DMS53 treated with DMSO at 0.1 percent for 48 hours (cell line): ENCODE measurements around the gene MEGF11.
"Not testable (repeated sequence)": the region's sequence is repeated elsewhere in the genome, so short reads cannot be mapped to it uniquely, and the experiment has no call there.

ENCODE experiments used
- DNase-seq: peaks from one replicate; lab custom pipeline; 2025; ENCODE audit not compliant: unreplicated experiment; lab: John Stamatoyannopoulos, UW

Gene MEGF11

DNA sequence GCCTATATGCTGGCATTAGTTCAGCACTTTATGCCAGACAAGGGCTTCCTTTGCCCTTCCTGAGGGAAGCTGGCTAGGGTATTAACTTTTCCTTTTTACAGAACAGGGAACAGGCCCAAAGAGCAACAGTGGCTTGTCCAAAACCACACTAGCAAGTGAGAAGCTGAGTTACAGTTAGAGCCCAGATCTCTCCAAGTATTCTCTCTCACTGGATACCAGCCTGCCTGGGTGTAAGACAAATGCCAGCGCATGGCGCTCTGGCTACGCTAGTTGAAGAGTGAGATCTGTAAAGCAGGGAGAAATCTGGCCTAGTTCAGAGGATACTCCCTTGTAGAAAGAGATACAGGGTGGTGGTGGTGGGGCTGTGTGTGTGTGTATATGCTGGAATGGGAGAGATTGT is 345.9 kb downstream of the MEGF11 start:
- DNase-seq = no peak

DNA sequence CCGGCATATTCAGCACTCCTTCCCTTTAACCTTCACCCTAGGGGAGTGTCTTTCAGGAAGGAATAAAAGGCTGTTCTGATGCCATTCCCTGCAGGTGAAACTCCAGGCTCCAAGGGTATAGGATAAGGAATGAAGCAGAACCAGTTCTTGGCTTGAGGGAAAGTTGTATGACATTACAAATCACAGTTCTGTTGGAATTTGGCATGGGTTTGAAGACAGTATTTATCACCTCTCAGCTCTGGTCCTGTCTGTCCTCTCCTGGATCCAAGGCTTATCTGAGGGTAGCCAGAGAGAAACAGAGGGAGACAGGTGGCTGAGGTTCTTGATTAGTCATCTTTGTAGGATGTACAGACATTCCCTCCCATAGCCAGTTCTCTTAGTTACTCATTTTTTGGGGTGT is 347.2 kb downstream of the MEGF11 start:
- no peak for DNase-seq

DNA sequence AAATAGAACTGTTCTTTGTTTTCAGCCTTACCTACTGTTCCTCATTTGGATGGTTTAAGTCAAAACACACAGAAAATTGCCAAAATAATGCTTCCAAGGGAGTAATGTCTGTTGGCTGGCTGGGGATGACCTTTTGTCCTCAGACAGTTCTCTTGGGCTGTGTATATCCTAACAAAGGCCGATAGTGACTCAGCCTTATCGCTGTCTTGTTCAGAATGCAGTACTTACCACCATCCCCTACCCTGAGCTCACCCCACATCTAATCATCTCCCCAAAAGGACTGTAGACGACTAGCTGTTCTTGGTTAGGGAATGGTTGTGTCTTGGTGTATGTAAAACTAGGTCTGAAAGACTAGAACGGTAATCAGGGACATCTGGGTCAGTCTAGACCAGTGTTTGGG is 349.2 kb downstream of the MEGF11 start:
- DNase-seq = no peak

DNA sequence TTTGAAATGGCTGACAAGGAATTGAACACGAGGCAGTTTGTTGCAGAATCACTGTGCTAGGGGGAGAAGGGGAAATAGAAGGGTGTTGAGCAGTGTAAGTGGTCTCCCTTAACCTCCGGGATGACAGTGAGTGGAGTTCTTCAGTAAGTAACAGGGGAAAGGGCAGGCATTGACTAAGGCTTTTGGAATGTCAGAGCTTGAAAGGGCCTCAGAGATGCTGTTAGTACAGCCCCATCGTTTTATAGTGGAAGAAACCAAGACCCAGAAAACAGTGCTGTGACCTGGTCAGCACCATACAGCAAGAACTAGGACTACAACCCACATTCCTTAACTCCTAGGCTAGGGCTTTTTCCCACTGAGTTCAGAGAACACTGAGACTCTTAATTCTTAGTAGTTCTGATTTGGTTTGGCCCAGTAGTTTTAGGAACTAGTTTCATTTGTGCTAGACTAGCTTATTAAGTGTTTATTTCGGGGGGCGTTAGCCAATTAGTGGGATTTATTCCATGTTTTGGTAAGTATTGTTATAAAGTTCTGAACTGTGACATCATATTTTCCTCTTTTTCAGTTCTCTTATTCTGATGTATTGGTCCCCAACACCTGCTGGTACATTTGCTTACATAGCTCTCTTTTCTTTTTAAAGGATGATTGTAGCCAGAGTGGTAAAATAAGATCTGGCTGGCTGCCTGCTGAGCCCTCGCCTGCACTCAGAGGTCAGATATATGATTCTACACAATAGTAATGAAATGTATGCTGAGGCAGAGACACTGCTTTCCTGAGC is 350.1 kb downstream of the MEGF11 start:
- DNase-seq = no peak

DNA sequence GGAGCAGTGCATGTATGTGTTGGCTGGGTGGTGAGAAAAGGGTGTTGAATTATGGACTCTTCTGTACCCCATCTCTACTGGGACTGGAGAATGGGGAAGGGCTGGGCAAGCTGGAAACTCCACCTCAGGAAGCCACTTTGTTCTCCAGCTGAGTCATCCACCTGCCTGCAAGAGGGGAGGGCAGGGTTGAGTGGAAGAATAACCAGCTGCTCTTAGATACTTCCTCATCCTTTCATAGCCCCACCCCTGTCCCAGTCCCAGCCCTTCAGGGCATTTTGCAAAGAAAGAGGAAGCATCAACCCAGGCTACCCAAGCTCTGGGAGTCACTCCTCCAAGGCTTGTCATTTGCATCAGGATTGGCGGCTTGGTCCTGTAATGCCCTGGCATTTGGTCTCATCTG is 351.2 kb downstream of the MEGF11 start:
- DNase-seq = peak; percentile 81

DNA sequence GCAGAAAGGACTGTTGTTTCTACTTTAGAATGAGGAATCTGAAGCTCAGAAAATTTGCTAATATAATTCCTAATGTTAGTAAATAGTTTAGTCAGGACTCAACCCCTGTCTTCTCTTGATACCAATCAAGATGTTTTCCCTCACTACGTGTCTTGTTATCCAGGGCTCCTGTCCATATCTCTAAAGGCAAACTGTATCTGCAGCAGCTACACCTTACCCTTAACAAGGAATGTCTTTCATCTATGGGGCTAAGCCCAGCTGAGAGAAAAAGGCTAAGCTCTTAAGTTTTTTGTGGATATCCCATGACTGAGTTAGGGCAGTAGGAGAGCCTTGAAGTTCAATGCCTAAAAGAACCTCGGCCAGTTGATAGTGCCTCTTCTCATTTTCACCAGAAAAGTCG is 351.7 kb downstream of the MEGF11 start:
- peak; percentile 18 for DNase-seq

DNA sequence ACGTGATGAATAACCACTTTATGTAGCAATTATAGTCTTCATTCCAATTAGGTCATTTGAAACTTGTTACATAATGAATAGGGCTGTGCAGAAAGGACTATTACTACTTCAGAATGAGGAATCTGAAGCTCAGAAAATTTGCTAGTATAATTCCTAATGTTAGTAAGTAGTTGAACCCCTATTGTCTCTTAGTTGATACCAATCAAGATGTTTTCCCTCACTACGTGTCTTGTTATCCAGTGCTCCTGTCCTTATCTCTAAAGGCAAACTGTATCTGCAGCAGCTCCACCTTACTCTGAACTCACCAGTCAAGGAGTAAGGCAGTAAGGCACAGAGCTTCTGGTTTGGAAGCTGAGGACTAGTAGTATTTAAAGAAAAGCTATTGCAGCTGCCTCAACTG is 352.2 kb downstream of the MEGF11 start:
- DNase-seq = no peak

DNA sequence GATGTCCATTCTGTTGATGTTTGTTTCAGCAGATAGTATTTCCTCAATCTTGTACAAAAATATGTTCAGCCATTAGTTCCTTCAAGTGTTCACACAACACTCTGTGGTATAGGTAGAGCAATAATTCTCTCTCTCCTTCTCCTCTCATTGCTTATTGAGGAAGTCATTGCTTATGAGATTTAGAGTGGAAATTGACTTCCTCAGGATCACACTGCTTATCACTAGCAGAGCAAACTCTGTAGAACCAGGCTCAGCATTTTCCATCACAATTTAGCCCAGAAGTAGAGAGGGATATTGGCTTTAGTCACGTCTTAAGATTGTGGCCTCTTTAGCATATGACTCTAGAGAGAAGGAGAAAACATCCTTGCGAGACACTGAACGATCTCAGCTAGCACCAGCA is 353.1 kb downstream of the MEGF11 start:
- no peak for DNase-seq

DNA sequence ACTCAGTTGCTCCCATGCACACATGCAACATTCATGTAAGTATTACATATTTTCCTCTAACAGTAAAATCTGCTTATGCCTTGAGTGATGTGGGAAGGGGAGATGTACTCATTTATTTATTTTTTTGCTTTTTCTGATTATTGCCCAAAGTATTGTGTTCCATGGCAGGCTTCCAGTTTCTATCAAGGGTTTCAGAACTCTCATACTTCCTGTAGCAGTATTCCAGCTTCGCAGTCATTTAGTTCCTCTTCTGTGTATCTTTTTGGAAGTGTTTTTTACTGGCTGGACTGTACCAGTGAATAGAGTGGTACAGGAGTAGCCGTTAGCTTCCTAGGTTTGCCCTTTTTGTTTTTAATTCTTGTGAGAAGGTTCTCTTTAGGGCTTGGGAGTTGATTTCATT is 357.3 kb downstream of the MEGF11 start:
- no peak for DNase-seq

DNA sequence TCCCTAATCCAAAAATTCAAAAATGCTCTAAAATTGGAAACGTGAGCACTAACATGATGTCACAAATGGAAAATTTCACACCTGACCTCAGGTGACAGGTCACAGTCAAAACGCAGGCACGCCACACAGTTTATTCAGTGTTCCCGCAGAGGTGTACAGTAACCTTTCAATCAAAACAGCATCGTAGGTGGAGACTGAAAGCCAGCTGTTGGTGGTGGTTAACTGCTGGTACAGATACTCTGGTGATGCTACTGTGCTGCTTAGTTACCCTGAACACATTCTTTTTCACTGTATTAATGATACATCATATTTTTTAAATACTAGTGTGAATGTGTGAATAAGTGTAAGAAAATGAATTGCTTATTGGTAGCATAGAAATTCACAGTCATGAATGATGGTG is 360.5 kb downstream of the MEGF11 start:
- DNase-seq = no peak

DNA sequence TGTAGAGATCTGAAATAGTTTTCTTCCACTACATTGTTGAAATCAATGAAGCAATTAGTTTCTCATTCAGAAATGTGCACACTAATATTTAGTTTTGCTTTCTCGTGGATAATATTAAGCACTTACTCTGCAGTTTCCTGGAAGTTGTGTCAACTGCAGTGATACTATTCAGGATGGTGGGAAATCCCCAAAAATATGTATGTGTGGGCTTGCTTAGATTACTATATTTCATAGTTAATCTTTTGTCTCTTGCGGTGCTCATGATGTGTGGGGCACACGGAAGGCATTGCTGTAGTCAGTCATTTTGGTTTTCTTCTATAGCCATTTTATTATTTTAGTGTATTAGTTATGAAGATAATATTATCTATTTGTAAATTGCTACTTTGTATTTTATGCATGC is 364.6 kb downstream of the MEGF11 start:
- DNase-seq = no peak

DNA sequence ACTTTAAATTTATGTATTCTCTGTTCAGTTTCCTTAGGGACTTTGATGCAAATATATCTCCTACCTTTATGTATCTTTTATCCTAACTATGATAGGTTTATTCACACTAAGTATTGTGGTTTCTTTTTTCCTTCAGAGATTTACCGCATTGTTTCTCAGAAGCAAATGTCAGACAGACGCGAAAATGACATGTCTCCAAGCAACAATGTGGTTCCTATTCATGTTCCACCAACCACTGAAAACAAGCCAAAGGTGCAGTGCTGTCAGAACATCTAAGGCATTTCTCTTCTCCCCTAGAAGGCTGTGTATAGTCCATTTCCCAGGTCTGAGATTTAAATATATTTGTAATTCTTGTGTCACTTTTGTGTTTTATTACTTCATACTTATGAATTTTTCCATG is 366.0 kb downstream of the MEGF11 start:
- no peak for DNase-seq

DNA sequence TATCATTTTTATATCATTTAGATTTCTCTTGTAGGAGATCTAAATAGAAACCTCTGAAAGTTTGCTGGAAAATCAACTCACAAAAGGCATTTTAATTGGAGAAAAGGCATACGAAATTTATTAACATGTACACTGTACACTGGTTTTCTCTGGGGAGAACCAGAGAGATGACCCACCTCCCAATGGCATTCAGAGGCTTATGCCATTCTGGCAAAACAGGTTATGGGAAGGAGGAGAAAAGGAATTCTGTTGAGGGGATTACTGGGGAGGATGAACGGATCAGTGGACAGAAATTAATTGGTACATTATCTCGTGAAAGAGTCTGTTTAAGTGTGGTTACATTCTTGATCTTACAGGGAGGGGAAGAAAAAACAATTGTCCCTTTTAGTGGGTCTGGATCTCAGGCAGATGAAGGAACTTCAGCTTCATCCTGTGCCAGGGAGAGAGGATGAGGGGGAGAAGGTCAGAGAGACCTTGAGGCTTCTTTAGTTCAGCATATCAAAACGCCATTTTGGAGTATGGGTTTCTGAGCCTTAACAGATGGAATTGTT is 367.8 kb downstream of the MEGF11 start:
- no peak for DNase-seq

DNA sequence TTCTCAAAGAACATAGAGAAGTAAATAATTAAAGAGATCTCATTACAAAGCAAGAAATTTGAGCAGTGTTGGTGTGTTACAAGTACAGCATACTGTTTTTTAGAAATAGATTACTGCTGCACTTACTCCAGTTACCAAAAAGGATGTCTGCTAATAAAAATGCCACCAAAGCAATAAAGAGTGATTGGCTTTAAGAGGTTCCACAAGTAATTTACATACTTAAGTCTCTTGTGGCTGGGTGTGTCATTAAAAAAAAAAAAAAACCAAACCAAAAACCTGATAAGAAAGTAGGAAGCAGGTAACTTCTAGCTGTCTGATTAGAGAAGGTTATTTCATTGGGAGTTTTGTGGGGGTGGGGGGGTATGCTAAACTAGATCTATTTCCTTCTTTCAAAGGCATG is 369.0 kb downstream of the MEGF11 start:
- DNase-seq = no peak

DNA sequence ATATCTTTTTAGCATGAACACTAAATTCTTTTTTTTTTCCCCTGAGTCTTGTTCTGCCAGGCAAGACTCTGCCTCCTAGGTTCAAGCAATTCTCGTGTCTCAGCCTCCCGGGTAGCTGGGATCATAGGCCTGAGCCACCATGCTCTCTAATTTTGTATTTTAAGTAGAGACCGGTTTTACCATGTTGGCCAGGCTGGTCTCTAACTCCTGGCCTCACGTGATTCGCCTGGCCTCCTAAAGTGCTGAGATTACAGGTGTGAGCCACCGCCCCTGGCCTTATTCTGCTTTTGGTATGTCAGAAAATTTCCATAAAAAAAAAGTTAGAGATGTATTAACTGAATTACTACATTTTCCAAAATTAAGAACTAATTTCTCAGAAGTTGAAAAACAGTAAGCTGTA is 370.0 kb downstream of the MEGF11 start:
- DNase-seq = no peak

DNA sequence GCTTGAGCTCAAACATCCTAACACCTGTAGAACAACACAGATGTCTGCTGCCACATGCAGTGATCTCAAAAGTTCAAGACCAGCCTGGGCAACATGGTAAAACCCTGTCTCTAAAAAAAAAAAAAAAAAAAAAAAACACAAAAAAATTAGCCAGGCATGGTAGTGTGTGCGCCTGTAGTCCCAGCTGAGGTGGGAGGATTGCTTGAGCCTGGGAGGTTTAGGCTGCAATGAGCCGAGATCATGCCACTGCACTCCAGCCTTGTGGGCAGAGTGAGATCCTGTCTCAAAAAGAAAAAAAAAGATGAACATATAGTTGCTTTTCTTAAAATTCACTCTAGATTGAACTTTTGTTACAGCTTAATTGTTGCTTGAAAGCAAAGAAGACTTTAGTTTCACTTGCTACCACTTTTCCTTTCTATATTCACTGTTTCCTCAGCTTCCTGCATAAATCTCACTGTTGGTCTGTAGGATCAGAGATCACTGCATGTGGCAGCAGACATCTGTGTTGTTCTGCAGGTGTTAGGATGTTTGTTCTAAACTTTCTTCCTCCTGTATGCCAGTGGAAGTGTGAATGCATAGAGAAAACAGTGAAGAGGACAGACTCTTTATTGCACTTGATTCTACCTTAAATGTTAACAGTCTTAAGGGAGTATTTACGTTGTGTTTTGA is 371.6 kb downstream of the MEGF11 start:
- no peak for DNase-seq

DNA sequence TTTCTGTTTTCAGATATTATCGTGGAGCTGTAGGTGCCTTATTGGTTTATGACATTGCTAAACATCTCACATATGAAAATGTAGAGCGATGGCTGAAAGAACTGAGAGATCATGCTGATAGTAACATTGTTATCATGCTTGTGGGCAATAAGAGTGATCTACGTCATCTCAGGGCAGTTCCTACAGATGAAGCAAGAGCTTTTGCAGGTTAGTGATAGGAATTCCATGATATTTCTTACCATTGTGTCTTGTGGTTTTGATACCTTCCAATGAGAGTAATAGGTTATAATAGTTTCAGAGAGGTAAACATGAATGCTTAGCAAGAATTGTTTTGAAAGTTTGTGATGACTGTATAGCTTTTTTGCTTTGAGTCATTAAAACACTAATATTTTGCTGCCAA is 375.8 kb downstream of the MEGF11 start:
- no peak for DNase-seq

DNA sequence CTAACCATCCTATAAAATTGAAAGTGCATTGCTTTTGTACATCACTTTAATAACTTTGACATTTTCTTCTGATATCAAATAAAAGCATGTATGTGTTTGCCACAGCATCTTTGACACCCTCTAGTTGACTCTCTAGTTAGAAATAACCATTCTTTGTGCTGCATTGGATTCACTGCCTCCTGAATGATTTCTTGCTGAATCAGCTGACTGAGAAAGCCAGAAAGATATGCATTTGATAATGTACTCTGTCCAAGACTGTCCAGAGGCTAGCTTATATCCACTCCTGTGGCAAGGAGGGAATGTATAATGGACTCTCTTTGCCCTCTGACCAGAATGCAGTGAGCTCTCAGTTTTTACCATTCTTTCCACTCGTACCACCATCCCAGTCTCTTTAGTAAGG is 378.1 kb downstream of the MEGF11 start:
- no peak for DNase-seq

DNA sequence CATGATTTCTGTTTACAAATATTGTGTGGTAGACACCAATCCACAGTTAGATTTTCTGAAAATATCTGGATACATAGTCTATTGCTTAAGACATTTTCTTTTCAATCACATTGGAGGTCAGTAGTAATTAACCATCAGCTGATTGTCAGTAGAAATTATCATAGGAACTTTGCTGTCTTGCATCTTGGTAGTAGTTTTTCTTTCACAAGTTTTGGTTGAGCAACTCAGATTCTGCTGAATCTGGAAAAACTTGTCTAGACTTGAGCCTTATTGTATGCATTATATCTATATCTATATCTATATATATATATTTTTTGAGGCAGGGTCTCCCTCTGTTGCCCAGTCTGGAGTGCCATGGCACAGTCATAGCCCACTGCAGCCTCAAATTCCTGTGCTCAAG is 380.3 kb downstream of the MEGF11 start:
- DNase-seq = no peak

DNA sequence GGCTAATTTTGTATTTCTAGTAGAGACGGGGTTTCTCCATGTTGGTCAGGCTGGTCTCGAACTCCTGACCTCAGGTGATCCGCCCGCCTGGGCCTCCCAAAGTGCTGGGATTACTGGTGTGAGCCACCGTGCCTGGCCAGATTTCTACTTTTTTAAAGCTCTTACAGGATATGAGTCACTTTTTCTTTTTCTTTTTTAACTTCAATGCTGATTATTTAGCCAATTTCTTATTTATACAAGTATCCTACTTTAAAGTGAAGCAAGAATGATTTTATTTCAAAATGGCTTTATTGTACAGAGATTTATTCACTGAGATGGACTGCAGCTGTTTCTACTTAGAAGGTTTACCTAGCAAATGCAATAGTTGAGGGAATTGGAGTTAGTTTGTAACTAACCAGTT is 381.0 kb downstream of the MEGF11 start:
- not testable (repeated sequence) for DNase-seq

DNA sequence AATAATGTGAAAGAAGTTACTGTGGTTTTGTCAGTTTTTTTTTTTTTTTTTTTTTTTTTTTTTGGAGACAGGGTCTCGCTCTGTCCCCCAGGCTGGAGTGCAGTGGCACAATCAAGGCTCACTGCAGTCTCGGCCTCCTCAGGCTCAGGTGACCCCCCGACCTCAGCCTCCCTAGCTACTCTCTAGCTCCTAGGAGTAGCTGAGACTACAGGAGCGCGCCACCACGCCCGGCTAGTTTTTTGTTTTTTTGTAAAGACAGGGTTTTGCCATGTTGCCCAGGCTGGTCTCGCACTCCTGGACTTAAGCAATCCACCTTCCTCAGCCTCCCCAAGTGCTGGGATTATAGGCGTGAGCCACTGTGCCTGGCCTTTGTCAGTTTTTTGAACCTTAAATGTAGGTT is 381.7 kb downstream of the MEGF11 start:
- not testable (repeated sequence) for DNase-seq

DNA sequence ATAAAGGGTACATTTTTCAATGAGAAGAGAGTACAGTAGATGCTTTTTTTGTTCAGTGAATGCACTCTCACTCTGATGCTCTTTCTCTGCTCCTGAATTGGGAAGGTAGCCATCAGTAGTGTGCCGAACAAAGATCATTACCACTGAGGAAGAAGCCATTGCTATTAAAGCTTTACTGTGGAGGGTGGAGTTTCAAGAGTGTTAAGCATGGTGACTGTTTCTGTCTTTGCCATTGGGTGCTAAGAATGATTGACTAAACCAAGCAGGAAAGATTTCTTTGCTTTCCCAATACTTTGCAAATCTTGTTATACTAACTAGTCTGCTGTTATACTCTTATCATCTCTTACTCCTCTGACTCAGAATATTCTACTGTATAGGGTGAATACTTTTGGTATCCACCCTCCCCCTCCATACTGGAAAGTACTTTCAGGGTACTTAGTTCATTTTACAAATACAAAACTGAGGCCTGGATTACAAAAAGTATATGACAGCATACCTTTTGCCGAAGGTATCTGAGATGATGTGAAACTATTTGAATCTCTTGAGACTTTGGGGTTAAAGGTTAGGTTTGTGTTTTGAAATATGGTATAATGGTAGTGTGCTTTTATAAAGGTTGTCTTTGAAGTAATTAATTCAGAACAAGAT is 382.5 kb downstream of the MEGF11 start:
- no peak for DNase-seq
